ENCODE measurements around the gene MAP1LC3A. TPM values are rescaled to one million over a fixed set of nuclear protein-coding genes. Genes with fewer than 3 reads are reported as not detected.

Gene MAP1LC3A
- total RNA-seq, 1 donor from 2014 or later: 71.5 TPM

DNA sequence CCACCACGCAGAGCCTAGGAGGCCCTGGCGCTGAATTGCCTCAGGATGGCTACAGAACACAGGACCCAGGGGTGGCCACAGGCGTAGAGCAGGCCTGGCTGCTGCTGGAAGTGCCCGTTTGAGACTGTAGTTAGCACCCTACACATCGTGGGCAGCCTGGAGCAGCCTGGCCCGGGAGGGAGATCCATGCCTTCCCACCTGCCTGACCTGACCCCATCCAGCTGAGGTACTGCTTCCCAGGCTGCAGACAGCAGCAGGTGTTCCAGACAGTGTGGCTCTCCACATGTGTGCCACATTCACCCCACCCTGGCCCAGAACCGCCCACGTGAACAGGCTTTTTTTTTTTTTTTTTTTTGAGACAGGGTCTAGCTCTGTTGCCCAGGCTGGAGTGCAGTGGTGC lies 20.9 kb upstream of the MAP1LC3A start:
- no peak for DNase-seq (ENCODE audit: extremely low spot score in 2 of 2)
- peaks cover 0 to 57% of the 10 kb centered on the region in 2 donors for H3K36me3 ChIP-seq
- TF ChIP-seq, protein P1, sequence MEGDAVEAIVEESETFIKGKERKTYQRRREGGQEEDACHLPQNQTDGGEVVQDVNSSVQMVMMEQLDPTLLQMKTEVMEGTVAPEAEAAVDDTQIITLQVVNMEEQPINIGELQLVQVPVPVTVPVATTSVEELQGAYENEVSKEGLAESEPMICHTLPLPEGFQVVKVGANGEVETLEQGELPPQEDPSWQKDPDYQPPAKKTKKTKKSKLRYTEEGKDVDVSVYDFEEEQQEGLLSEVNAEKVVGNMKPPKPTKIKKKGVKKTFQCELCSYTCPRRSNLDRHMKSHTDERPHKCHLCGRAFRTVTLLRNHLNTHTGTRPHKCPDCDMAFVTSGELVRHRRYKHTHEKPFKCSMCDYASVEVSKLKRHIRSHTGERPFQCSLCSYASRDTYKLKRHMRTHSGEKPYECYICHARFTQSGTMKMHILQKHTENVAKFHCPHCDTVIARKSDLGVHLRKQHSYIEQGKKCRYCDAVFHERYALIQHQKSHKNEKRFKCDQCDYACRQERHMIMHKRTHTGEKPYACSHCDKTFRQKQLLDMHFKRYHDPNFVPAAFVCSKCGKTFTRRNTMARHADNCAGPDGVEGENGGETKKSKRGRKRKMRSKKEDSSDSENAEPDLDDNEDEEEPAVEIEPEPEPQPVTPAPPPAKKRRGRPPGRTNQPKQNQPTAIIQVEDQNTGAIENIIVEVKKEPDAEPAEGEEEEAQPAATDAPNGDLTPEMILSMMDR (IDR thresholded peaks at IDR 0.05): no peak
- no peak for TF ChIP-seq POLR2A (IDR thresholded peaks at IDR 0.05)
- no peak for TF ChIP-seq POLR2AphosphoS5 (IDR thresholded peaks at IDR 0.05; ENCODE audit: insufficient read depth in 1 of 2, low read depth in 1 of 2)

DNA sequence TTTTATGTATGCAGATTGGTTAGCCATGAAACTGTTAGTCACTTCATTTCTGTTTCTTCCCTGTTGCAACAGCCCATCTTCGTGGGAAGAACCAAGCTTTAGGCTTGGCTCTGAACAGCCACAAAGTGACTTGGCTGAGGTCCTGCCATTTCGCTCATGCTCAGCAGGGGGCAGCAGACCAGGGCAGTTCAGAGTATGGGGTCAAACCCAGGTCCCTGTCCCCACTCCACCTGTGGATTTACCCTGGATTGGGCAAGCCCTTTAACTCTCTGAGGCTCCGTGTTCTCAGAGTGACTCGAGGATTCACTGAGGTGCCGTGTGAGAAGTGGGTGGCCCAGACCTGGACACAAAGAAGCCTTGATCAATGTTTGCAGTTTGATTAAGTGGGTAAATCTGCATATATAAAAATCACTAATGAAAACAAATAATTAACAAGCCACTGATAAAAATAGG lies 19.8 kb upstream of the MAP1LC3A start:
- Histone ChIP-seq H3K27ac (no peak overlapping the region), H3K36me3 (peaks cover 0 to 53% of the 10 kb centered on the region in 2 donors)
- intact Hi-C loops (cut with DNase I): loop anchor here (10.0 kb wide), 1 partner anchor 166 kb away; the partner anchor contains the start of gene TP53INP2

More for the DNA sequence above, 20.9 kb upstream of the MAP1LC3A start:
- Histone ChIP-seq H3K9me3 (no peaks in the 10 kb centered on the region), H3K27ac (no peak overlapping the region), H3K4me1 (no peaks in the 10 kb centered on the region), H3K27me3 (no peaks in the 10 kb centered on the region), H3K4me3 (no peak overlapping the region)
- intact Hi-C loops (cut with DNase I): loop anchor here (10.0 kb wide), 1 partner anchor 167 kb away; the partner anchor contains the start of gene TP53INP2

DNA sequence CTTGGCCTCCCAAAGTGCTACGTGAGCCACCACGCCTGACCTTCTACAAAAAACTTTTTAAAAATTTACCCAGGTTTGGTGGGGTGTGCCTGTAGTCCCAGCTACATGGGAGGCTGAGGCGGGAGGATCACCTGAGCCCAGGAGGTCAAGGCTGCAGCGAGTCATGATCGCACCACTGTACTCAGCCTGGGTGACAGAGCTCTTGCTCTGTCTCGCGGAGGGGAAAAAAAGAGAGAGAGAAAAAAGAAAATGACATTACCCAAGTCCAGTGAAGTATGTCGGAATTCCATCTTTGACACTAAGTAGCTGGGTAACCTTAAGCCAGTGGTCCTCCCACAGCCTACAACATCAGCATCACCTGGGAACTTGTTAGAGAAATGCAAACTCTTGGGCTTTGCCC lies 18.8 kb upstream of the MAP1LC3A start:
- Histone ChIP-seq H3K27me3 (no peaks in the 10 kb centered on the region), H3K36me3 (peaks cover 0 to 44% of the 10 kb centered on the region in 2 donors), H3K4me3 (no peak overlapping the region), H3K9me3 (no peaks in the 10 kb centered on the region), H3K4me1 (peaks cover 7% of the 10 kb centered on the region), H3K27ac (no peak overlapping the region)
- intact Hi-C loops (cut with DNase I): loop anchor here (10.0 kb wide), 1 partner anchor 165 kb away; the partner anchor contains the start of gene TP53INP2
- TF ChIP-seq POLR2A (IDR thresholded peaks at IDR 0.05) (no peak), POLR2AphosphoS5 (IDR thresholded peaks at IDR 0.05; ENCODE audit: insufficient read depth in 1 of 2, low read depth in 1 of 2) (no peak)
- TF ChIP-seq, protein P1 (IDR thresholded peaks at IDR 0.05): no peak
- DNase-seq (ENCODE audit: extremely low spot score in 2 of 2): no peak

More for the DNA sequence above, 19.8 kb upstream of the MAP1LC3A start:
- Histone ChIP-seq H3K4me1 (no peaks in the 10 kb centered on the region), H3K27me3 (no peaks in the 10 kb centered on the region), H3K4me3 (no peak overlapping the region), H3K9me3 (no peaks in the 10 kb centered on the region)
- no peak for DNase-seq (ENCODE audit: extremely low spot score in 2 of 2)
- TF ChIP-seq POLR2AphosphoS5 (IDR thresholded peaks at IDR 0.05; ENCODE audit: insufficient read depth in 1 of 2, low read depth in 1 of 2) (no peak), POLR2A (IDR thresholded peaks at IDR 0.05) (no peak)
- TF ChIP-seq, protein P1 (IDR thresholded peaks at IDR 0.05): peak; percentile 22 to 45 (median 40)

DNA sequence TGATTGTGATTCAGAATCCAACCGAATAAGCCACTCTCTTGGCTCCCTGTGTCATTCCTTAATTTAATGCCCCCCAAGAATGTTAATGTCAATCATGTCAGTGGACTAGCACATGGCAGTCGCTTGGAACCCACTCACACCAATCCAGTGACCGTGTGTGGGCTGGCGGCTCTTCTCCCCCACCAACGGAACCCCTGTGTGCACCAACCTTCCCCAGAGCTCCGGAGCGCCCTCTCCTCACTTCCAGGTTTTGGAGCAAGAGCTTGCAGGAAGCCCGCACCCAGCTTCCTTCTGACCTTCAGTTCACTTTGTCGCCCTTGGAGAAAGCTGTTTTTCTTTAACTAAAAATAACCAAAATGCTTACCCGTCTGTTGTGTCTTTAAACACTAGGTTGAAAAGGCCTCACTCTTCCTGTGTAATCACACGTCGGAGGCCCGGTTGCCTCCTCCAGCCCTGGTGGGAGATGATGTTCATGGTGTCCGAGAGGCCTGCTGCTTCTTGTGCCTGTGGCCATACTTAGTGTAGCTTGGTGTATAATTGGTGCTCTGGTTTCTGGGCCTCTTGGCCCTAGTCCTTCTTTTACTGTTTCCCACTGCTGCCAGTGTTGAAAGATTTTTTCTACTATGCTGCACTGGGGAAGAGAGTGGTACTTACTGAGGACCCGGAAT lies 17.8 kb upstream of the MAP1LC3A start:
- TF ChIP-seq POLR2AphosphoS5 (IDR thresholded peaks at IDR 0.05; ENCODE audit: insufficient read depth in 1 of 2, low read depth in 1 of 2) (no peak), POLR2A (IDR thresholded peaks at IDR 0.05) (no peak)
- Histone ChIP-seq H3K9me3 (no peaks in the 10 kb centered on the region), H3K27me3 (no peaks in the 10 kb centered on the region), H3K4me3 (no peak overlapping the region), H3K27ac (no peak overlapping the region), H3K36me3 (peaks cover 0 to 34% of the 10 kb centered on the region in 2 donors), H3K4me1 (peaks cover 10% of the 10 kb centered on the region)
- intact Hi-C loops (cut with DNase I): no loop called here
- no peak for DNase-seq (ENCODE audit: extremely low spot score in 2 of 2)

DNA sequence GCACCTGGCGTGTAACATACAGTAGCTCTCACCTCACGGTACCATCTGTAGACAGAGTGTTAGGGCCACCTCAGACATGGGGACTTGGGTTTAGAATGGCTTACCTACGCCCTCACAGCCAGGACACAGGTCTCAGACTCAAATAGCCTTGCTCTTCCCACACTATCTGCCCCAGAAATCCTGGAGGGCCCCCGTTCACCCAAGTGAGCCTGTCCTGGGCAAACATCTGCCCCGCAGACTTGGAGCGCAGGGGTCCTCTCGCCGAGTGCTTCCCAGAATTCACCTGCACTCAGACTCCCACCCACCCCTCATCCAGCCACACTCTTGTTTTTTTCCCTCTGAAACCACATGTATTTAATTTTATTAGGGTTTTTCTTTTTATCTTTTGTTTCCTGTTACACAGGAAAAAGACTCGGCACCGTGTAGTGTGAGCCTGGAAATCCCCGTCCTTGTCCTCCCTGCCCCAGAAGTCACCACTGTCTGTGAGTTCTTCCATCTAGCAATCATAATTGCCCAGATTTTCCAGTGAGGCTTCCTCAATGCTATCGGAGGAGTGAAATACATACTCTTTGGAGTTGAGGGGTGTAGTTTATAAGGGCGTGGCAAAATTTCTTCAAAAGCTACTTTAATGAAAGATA lies 17.1 kb upstream of the MAP1LC3A start:
- TF ChIP-seq POLR2A (IDR thresholded peaks at IDR 0.05) (no peak), POLR2AphosphoS5 (IDR thresholded peaks at IDR 0.05; ENCODE audit: insufficient read depth in 1 of 2, low read depth in 1 of 2) (no peak)
- TF ChIP-seq, protein P1 (IDR thresholded peaks at IDR 0.05): no peak
- peaks cover 0 to 27% of the 10 kb centered on the region in 2 donors for H3K36me3 ChIP-seq
- H3K4me1 ChIP-seq: peaks cover 10% of the 10 kb centered on the region
- DNase-seq (ENCODE audit: extremely low spot score in 2 of 2): no peak
- no peaks in the 10 kb centered on the region for H3K27me3 ChIP-seq
- H3K9me3 ChIP-seq: no peaks in the 10 kb centered on the region
- intact Hi-C loops (cut with DNase I): no loop called here
- no peak overlapping the region for H3K27ac ChIP-seq
- H3K4me3 ChIP-seq: no peak overlapping the region

Measured in vagina (tissue), 2 donors.